ENCODE measurements around the gene MLF2.

DNA sequence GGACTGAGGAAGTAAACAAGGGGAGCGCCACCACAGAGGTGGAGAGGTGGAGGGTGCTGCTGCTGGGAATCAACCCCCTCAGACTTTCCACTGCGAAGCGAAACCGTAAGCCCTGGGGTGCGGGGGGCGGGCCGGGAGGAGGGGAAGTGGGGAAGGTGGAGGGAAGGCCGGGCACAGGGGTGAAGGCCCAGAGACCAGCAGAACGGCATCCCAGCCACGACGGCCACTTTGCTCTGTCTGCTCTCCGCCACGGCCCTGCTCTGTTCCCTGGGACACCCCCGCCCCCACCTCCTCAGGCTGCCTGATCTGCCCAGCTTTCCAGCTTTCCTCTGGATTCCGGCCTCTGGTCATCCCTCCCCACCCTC is 19.4 kb upstream of the MLF2 start, which contains the start of gene LAG3:
- TF ChIP-seq, protein P1, sequence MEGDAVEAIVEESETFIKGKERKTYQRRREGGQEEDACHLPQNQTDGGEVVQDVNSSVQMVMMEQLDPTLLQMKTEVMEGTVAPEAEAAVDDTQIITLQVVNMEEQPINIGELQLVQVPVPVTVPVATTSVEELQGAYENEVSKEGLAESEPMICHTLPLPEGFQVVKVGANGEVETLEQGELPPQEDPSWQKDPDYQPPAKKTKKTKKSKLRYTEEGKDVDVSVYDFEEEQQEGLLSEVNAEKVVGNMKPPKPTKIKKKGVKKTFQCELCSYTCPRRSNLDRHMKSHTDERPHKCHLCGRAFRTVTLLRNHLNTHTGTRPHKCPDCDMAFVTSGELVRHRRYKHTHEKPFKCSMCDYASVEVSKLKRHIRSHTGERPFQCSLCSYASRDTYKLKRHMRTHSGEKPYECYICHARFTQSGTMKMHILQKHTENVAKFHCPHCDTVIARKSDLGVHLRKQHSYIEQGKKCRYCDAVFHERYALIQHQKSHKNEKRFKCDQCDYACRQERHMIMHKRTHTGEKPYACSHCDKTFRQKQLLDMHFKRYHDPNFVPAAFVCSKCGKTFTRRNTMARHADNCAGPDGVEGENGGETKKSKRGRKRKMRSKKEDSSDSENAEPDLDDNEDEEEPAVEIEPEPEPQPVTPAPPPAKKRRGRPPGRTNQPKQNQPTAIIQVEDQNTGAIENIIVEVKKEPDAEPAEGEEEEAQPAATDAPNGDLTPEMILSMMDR (IDR thresholded peaks at IDR 0.05; ENCODE audit: low read depth, low read length) = no peak
- TF ChIP-seq, protein P2, sequence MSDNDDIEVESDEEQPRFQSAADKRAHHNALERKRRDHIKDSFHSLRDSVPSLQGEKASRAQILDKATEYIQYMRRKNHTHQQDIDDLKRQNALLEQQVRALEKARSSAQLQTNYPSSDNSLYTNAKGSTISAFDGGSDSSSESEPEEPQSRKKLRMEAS (IDR thresholded peaks at IDR 0.05; ENCODE audit: low read depth, low read length) = no peak
- TF ChIP-seq POLR2A (IDR thresholded peaks at IDR 0.05; ENCODE audit: extremely low read depth, insufficient read length) (no peak), MYC (IDR thresholded peaks at IDR 0.05; ENCODE audit: low read depth, low read length) (no peak)
